ENCODE measurements around the gene GKN2.
"Not testable (repeated sequence)": the region's sequence is repeated elsewhere in the genome, so short reads cannot be mapped to it uniquely, and the experiment has no call there.

GKN2 gene

GRCh38 chr2:68907232-68907919 lies 45.3 kb downstream of the GKN2 start:
- H3K27ac ChIP-seq, result no peak overlapping the region
- TF ChIP-seq, protein P1, sequence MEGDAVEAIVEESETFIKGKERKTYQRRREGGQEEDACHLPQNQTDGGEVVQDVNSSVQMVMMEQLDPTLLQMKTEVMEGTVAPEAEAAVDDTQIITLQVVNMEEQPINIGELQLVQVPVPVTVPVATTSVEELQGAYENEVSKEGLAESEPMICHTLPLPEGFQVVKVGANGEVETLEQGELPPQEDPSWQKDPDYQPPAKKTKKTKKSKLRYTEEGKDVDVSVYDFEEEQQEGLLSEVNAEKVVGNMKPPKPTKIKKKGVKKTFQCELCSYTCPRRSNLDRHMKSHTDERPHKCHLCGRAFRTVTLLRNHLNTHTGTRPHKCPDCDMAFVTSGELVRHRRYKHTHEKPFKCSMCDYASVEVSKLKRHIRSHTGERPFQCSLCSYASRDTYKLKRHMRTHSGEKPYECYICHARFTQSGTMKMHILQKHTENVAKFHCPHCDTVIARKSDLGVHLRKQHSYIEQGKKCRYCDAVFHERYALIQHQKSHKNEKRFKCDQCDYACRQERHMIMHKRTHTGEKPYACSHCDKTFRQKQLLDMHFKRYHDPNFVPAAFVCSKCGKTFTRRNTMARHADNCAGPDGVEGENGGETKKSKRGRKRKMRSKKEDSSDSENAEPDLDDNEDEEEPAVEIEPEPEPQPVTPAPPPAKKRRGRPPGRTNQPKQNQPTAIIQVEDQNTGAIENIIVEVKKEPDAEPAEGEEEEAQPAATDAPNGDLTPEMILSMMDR (IDR thresholded peaks at IDR 0.05), result no peak
- no peak for TF ChIP-seq ZFX (IDR thresholded peaks at IDR 0.05; ENCODE audit: borderline replicate concordance)

DNA sequence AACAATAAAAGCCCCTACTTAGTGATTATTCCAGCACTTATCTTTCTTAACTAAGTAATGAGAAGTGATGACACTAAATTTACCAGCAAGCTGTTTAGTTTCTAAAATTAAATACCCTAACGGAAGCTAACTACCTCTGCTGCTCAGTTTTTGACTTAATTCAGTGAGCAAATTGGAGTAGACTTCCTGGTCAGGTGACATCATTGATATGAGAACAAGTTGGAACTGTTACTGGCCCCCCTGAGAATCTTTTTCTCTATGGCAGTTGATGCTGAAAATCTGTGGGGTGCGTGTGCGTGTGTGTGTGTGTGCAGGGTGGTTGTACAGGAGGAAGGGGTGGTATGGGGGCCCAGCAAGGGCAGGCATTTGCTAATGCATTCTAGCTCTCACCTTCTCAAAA lies 46.0 kb downstream of the GKN2 start:
- H3K27ac ChIP-seq, result no peak overlapping the region
- TF ChIP-seq, protein P1 (IDR thresholded peaks at IDR 0.05), result no peak
- TF ChIP-seq ZFX (IDR thresholded peaks at IDR 0.05; ENCODE audit: borderline replicate concordance), result no peak

DNA sequence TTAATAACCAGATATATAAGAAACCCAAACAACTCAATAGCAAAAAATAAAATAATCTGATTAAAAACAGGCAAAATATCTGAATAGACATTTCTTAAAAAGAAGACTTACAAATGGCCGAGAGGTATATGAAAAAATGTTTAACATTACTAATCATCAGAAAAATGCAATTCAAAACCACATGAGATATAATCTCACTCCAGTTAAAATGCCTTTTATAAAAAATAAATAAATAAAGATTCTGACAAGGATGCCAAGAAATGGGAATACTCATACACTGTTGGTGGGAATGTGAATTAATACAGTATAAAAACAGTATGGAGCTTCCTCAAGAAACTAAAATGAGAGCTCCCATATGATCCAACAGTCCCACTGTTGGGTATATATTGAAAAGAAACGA lies 47.6 kb downstream of the GKN2 start:
- TF ChIP-seq ZFX (IDR thresholded peaks at IDR 0.05; ENCODE audit: borderline replicate concordance), result no peak

GRCh38 chr2:68901561-68901960 lies 51.1 kb downstream of the GKN2 start:
- TF ChIP-seq ZFX (IDR thresholded peaks at IDR 0.05; ENCODE audit: borderline replicate concordance), result no peak
- TF ChIP-seq, protein P1 (IDR thresholded peaks at IDR 0.05), result no peak
- H3K27ac ChIP-seq, result no peak overlapping the region

More for the DNA sequence above, 47.6 kb downstream of the GKN2 start:
- H3K27ac ChIP-seq, result no peak overlapping the region

DNA sequence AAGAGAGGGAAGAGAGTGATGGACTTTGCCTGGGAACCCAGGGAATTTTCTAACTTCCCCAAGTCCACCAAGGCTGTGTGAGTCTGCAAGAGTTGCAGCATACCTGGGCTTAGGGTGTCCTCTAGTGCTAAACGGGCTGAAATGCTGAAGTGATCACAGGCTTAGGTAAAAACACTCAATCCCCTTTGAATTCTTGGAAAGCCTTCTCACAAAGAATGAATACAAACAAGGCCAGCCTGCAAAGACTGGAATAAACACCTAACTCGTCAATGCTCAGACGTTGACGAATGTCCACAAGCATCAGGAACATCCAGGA lies 51.5 kb downstream of the GKN2 start:
- no peak overlapping the region for H3K27ac ChIP-seq
- TF ChIP-seq ZFX (IDR thresholded peaks at IDR 0.05; ENCODE audit: borderline replicate concordance), result no peak
- TF ChIP-seq, protein P1 (IDR thresholded peaks at IDR 0.05), result no peak

DNA sequence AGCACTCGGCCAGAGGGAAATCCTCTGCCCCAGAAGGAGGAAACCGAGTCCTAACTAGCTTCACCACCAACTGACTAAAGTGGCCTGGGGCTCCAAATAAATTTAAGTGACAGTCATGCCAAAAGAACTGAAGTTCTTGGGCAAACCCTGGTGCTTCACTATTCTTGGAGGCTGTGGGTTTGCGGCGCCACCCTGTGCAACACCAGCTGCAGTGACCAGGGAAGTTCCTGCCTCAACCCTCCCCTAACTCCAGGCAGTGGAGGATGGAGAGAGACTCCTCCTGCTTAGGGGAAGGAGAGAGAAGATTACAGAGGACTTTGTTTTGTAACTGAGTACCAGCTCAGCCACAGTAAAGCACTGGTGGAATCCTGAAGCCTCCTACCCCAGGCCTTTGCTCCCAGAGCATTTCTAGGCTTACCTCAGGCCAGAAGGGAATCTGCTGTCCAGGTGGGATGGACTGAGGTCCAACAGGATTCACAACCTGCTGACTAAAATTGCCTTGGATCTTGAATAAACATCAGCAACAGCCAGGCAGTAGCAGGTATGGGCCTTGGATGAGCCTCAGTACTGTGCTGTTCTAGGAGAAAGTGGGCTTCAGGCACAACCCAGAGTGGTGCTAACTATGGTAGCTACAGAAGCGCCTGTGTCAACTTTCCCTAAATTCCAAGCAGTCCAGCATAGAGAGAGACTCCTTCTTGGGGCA lies 52.0 kb downstream of the GKN2 start:
- no peak for TF ChIP-seq ZFX (IDR thresholded peaks at IDR 0.05; ENCODE audit: borderline replicate concordance)
- TF ChIP-seq, protein P1 (IDR thresholded peaks at IDR 0.05), result no peak
- no peak overlapping the region for H3K27ac ChIP-seq

- not testable (repeated sequence) for H3K27ac ChIP-seq
Observed at GRCh38 chr2:68895981-68896380, 56.7 kb downstream of the GKN2 start.

Measured in 22Rv1 (cell line).